Inferior parietal cortex (tissue), 1 donor: ENCODE measurements around the gene AP1G1.

Experiments
- DNase-seq: peaks from one replicate; pipeline ENCODE4 v3.0.0-alpha.2; 2016; ENCODE audit errors: extremely low spot score

The AP1G1 gene

DNA sequence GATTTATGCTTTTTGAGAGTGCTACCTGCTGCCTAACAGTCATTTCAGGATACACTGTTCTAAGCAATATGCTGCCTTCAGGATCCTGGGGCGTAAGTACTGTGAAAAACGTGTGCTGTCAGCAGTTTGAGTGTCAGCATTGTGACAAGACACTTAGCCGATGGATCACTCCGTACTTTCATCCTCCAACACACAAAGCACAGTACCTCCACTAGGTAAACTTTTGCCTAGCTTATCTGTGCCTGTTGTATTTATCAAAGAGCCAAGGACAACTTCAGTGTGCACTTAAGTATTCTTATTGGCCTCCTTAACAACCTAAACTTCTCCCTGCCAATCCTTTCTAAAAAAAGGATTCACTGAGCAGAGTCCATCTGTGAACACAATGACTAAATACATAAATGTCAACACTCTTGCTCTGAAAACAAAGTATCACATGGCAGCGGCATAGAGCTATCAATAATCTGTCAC is 50.3 kb downstream of the AP1G1 start:
- DNase-seq = no peak

DNA sequence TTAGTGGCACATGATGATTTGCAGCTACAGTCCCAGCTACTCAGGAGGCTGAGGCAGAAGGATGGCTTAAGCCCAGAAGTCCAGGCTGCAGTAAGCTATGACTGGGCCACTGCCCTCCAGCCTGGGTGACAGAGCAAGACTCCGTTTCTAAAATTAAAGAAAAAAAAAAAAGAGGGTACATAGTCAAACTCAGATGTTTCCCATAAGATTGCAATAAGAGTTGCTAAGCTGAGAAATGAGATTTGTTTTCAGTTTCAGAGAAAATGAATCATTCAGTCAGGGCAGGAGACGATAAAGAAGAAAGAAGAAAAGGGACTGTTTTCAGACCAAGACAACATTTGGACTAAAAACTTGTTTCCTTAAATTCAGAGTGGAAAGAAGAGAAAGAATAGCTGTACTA is 54.0 kb downstream of the AP1G1 start:
- no peak for DNase-seq

DNA sequence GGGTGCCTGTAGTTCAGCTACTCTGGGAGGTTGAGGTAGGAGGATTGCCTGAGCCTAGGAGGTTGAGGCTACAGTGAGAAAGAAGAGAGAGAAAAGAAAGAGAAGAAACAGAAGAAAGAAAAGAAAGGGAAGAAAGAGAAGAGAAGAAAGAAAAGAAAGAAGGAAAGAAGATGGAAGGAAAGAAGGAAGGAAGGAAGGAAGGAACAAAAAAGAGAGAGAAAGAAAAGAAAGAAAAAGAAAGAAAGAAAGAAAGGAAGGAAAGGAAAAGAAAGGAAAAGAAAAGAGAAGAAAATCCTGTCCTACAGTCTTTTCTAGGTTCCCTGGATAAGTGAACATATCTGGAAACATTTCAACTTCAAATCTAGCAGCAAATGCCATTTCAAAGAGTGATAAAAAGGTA is 54.5 kb downstream of the AP1G1 start:
- DNase-seq = no peak

DNA sequence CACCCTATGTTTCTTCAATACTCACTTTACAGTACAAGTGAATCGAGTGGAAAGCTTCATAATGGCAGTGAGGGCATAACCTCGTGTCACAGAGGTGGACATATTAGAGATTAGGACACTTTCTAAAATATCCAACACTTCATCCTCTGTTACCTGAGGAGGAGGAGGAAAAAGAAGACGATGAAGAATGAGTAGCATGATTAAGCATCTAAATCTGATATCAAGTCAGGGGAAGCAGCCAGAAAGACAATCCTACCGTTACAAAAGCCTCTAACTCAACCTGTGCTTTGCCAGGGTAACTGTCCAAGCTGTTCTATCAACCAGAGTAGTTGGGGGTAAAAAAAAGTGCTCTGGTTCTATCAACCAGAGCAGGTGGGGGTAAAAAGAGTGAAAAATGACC is 60.4 kb downstream of the AP1G1 start:
- no peak for DNase-seq

- peak; percentile 78 for DNase-seq
Observed at GRCh38 chr16:71746442-71747046, 62.1 kb downstream of the AP1G1 start.

GRCh38 chr16:71738855-71739254 is 69.8 kb downstream of the AP1G1 start:
- no peak for DNase-seq

GRCh38 chr16:71737501-71737900 is 71.1 kb downstream of the AP1G1 start:
- no peak for DNase-seq

DNA sequence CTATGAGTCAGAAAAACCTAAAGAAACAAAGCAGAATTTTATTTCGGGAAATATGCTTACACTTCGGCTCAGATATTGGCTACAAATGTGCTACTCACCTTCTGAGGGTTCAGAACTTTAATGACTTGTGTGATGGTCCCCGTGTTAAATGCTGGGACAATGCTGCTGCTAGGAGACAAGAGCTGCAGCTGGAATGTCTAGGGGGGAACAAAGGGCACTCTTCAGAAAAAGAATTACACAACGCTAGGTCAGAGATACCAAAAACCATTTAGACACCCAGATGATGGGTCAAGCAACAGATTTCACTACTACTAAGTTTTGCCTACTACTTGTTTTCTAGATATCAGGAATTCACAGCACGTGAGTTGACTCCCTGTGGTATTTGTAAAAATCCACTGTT is 74.1 kb downstream of the AP1G1 start:
- DNase-seq = no peak

- DNase-seq = no peak
Observed at GRCh38 chr16:71732587-71732986, 76.0 kb downstream of the AP1G1 start.

DNA sequence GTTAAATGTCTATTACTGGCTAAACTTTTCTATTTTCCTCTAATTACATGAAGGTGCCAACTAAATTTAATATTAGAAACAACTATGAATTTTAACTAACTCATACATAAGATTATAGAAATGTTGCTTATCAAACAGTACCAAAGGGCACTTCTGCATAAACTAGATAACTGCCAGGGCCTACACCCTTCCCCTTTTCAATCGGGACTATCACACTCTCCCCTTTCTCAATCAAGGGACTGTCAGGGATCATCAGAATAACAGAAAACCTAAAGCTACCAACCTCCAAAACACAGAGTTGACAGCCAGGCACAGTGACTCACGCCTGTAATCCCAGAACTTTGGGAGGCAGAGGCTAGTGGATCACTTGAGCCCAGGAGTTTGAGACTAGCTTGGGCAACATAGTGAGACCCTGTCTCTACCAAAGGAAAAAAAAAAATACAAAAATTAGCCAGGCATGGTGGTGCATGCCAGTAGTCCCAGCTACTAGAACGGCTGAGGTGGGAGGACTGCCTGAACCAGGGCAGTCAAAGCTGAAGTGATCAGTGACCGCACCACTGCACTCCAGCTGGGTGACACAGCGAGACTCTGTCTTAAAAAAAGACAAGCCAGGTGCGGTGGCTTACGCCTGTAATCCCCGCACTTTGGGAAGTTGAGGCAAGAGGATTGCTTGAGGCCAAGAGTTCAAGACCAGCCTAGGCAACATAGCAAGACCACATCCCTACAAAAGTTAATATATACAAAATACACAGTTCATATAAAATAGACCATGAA is 80.9 kb downstream of the AP1G1 start:
- DNase-seq = no peak

DNA sequence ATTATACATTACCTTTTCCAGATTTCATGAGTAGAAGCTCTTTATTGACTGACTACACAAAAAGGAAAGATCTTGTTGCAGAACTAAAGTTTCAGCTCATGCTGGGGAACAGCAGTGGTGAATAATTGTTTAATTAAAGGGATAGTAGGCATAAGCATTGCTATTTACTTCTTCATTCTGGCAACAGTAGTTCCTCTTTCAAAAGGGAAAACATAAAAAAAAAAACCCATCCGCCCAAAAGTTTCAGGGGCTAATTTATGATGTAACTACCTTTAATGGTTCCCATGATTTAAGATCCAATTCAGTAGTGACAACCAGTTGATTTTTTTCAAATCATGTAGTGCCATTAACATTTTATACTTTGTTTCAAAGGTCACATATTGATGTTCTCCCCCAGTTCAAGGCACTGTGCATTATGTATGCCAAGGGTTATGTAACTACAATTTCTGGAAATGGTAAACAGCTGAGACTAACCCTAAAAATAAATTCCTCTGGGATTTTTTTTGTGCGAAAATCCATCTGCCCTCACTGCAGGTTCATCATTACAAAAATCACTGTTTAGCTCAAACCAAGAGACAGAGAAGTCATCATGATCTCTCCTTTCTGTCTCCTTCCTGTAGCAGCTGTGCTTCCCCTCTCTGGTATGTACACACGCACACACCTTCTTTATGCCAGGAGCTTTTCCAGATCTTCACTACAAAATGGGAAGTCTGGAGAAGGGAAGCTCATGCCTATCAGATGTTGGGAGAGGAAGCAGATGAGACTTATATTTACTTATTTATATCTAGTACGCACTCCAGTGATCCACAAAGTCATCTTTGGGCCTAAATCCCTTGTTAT is 81.9 kb downstream of the AP1G1 start:
- DNase-seq = peak; percentile 36

DNA sequence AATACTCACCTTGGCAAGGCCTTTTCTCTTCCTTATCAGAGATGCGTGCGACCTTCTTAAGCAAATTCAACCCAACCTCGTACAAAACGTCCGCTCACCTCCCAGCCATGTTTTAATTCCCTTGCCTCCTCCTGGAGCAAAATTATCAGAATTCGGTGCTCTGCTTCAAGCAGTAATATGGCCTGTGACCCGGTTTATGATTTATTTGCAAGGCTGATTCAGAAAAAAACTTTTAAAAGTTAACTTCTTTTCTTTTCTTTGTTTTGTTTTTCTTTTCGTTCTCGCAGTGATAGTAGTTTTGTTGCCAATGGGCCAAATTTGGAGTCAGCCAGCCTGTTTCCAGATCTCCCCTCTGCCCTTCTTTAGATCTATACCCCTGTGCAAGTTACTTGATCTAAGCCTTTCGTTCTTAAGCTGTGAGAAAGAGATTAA is 84.3 kb downstream of the AP1G1 start, which contains the start of gene PHLPP2:
TSS of gene PHLPP2 (minus strand) at position 382 of the 432 bp plus-strand sequence. CDS start 9,906 bp downstream, outside the sequence.
- DNase-seq = no peak

DNA sequence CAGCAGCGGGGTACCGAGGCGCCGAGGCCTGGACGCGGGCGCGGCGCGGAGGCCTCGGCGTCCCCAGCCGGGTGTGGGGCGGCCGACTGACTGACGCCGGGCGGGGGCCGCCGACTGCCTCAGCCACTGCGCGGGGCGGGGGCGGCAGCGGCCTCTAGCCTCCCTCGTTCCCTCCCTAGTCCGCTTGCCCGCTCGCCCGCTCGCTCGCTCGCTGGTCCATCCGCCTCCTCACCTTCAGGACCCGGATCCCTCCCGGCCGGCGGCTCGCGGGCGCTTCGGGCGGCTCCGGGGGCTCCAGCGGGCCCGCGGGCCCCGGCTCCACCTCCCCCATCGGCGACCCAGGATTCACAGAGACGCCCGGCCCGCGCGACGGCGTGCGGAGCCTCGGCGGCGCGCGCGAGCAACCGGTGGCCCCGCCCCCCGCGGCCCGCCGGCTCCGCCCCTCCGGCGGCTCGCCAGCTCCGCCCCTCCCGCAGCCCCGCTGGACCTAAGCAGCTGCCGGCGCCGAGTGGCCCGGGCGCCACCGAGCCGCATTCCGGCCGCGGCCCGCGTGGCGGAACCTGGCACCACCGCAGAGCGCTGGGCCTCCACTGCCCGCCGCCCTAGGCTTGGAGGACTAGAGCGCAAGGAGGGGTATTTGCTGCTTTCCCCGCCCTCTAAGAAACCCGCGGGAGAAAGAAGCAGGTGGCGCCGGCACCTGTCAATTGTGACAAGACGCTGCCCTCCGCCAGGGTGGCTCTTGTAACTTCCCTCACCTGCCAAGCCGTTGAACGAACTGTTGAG is 84.9 kb downstream of the AP1G1 start:
- DNase-seq = peak; percentile 66

DNA sequence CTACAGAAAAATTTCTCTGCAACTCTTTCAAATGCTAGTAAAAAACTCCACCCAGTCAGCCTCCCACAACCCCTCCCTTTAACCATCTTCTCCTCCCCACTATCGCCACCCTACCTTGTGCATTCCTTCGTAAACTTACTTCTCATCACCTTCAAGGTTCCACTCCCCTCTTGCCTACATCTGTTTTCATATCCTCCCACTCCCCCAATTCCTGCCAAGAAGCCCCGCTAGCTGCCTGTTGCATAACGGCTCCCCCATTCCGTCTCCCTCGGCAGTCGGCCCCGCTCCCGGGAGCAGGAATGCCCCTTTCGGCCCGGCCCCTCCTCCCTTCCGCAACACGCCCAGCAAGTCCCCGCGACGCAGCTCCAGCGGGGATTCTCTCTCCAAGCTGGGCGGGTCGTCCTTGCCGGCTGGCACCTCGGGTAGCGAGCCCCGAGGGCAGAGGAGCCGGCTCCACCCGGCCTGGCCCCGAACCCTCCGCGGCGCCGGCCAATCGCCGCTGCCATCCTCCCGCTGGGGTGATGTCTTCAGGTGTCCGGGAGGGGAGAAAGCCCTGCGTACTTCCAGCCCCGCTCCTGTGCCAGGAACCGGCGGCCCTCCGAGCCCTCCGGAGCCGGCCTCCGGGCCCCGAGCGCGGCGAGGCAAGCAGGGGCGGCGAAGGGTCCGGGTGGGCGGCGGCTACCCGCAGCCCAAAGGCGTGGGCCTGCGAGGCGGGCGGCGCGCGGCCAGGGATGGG is 85.7 kb downstream of the AP1G1 start:
- DNase-seq = peak; percentile 34

- no peak for DNase-seq
Observed at GRCh38 chr16:71721066-71721740, 87.4 kb downstream of the AP1G1 start.

GRCh38 chr16:71712501-71712900 is 96.1 kb downstream of the AP1G1 start:
- no peak for DNase-seq

DNA sequence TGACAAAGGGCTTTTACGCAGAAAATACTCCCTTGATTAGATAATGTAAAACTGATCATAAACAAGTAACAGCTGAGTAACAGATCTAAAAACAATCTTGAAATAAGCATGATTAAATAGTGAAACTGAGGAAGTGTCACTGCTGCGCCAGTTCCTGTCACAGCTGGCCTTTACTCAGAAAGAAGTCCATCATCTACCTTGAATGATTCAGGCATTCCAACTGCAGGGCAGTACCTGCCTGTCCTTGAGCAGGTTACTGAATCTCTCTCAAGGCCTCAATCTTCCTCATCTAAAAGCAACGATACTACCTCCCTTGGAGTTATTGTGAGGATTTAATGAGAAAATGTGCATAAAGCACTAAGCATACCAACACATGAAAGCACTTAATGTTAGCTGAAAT is 96.8 kb downstream of the AP1G1 start:
- DNase-seq = no peak

DNA sequence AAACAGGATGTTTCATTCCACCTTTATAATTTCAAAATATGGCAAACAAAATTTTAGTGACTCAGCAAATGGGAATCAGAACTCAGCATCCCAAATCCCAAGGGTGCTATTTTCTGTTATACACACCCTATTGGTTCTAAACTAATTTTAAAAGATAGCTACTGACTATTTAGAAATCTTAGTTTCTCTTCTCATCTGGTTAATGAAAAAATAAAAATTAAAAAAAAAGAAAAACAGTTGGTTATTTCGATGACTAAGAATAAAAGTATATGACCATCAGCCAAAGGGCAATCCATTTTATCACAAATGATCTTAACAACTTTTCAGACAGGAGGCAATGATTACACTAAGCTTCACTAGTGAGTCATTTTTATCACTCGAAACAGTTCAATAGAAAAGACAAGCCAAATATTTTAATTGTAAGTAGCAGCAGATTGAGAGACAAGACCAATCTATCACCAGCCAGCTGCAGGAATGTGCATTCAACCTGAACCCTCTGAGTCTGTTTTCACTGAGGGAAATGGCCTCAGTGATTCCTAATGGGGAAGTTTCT is 99.3 kb downstream of the AP1G1 start:
- DNase-seq = no peak

GRCh38 chr16:71708696-71709095 is 99.9 kb downstream of the AP1G1 start:
- DNase-seq = no peak

DNA sequence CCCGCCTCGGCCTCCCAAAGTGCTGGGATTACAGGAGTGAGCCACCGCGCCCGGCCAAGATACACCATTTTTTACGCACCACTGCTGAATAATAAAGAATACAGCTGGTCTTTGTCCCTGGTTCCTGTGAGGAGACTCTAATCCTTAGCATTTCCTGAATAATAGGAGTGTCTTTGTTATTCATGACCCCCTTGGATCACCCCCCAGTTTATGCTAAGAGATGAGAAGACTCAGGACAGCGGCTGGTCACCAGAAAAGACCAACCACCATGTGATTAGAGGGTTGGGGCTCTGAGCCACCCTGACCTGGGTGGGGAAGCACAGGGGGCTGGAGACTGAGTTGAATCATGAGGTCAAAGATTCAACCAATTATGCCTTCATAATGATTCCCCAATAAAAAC is 101.4 kb downstream of the AP1G1 start:
- DNase-seq = no peak
